HepG2 (cell line): Measurements from ENCODE around the gene SSH3. TPM values are rescaled to one million over a fixed set of nuclear protein-coding genes. Genes with fewer than 3 reads are reported as not detected.
A peak's percentile ranks its signal among the peaks of the same experiment; 100 is the strongest.

Source experiments
- AHR ChIP-seq: IDR thresholded peaks from 2 replicates; pipeline ENCODE4 v1.6.1; 2018; ENCODE audit warnings: missing genetic modification reagents, missing compliant biosample characterization
- AKAP8 ChIP-seq: sonication (generic); formaldehyde crosslinking; IDR thresholded peaks from 2 replicates; pipeline ENCODE4 v1.5.1; 2020; ENCODE audit warnings: mild to moderate bottlenecking, missing genetic modification reagents
- ATF2 ChIP-seq: sonication (generic); formaldehyde crosslinking; IDR thresholded peaks from 2 replicates; pipeline ENCODE4 v1.4.0; 2020; ENCODE audit warnings: missing genetic modification reagents
- CHCHD3 ChIP-seq: sonication (generic); formaldehyde crosslinking; IDR thresholded peaks from 2 replicates; pipeline ENCODE4 v1.8.0; 2022; ENCODE audit warnings: mild to moderate bottlenecking, missing genetic modification reagents, moderate library complexity
- CTCF ChIP-seq: sonication (generic); formaldehyde crosslinking; IDR thresholded peaks from 2 replicates; pipeline ENCODE4 v1.5.0; 2020; ENCODE audit warnings: mild to moderate bottlenecking, missing genetic modification reagents, moderate library complexity
- ELF3 ChIP-seq: IDR thresholded peaks from 2 replicates; pipeline ENCODE4 v1.6.1; 2016; ENCODE audit warnings: missing genetic modification reagents, missing compliant biosample characterization
- JUN ChIP-seq: sonication (generic); formaldehyde crosslinking; IDR thresholded peaks from 2 replicates; pipeline ENCODE4 v1.4.0; 2020; ENCODE audit warnings: mild to moderate bottlenecking, missing genetic modification reagents
- MAFG ChIP-seq: sonication (generic); formaldehyde crosslinking; IDR thresholded peaks from 2 replicates; pipeline ENCODE4 v1.5.1; 2020; ENCODE audit warnings: mild to moderate bottlenecking, missing genetic modification reagents
- MAZ ChIP-seq, 2 experiments: sonication (generic) in 1 of 2; formaldehyde crosslinking in 1 of 2; IDR thresholded peaks; 2 replicates each; pipeline versions ENCODE4 v1.5.0 to v1.6.1; 2012 to 2020; ENCODE audit warnings: low read depth in 2 of 2, mild to moderate bottlenecking in 2 of 2, borderline replicate concordance in 1 of 2, improper control_type of control experiment in 1 of 2, low read length in 1 of 2, missing genetic modification reagents in 1 of 2, moderate library complexity in 1 of 2
- NFIC ChIP-seq: IDR thresholded peaks from 2 replicates; pipeline ENCODE4 v1.6.1; 2012; ENCODE audit warnings: mild to moderate bottlenecking, low read length, inconsistent platforms
- PCBP2 ChIP-seq: fragments of 200-400 bp; formaldehyde crosslinking; optimal IDR thresholded peaks from 2 replicates; pipeline ENCODE3; 2018; ENCODE audit warnings: low read length, low read depth; ENCODE audit not compliant: poor library complexity, severe bottlenecking
- PPARG ChIP-seq: conservative IDR thresholded peaks from 2 replicates; pipeline ENCODE4 v1.6.1; 2016; ENCODE audit warnings: missing biosample characterization, missing genetic modification reagents
- RFX3 ChIP-seq: IDR thresholded peaks from 2 replicates; pipeline ENCODE4 v1.6.1; 2016; ENCODE audit warnings: missing biosample characterization, missing genetic modification reagents
- SRSF9 ChIP-seq: fragments of 200-400 bp; formaldehyde crosslinking; IDR thresholded peaks from 2 replicates; pipeline ENCODE4 v1.6.1; 2018; ENCODE audit warnings: borderline replicate concordance, mild to moderate bottlenecking, low read depth, low read length; ENCODE audit not compliant: insufficient read depth, poor library complexity, severe bottlenecking
- TAF1 ChIP-seq: sonication (generic); formaldehyde crosslinking; IDR thresholded peaks from 2 replicates; pipeline ENCODE4 v1.4.0; 2020; ENCODE audit warnings: missing genetic modification reagents
- YY1 ChIP-seq: IDR thresholded peaks from 2 replicates; pipeline ENCODE4 v1.6.1; 2011; ENCODE audit warnings: low read length, low read depth, moderate library complexity, mild to moderate bottlenecking; ENCODE audit not compliant: insufficient read depth, insufficient replicate concordance
- ZNF10 ChIP-seq: sonication (generic); formaldehyde crosslinking; IDR thresholded peaks from 2 replicates; pipeline ENCODE4 v1.4.0; 2020; ENCODE audit warnings: mild to moderate bottlenecking, low read depth, missing genetic modification reagents, borderline replicate concordance
- ZNF367 ChIP-seq: sonication (generic); formaldehyde crosslinking; IDR thresholded peaks from 2 replicates; pipeline ENCODE4 v1.4.0; 2020; ENCODE audit warnings: missing genetic modification reagents, borderline replicate concordance
- ZNF383 ChIP-seq: sonication (generic); formaldehyde crosslinking; IDR thresholded peaks from 2 replicates; pipeline ENCODE4 v1.4.0; 2020; ENCODE audit warnings: missing genetic modification reagents, mild to moderate bottlenecking, borderline replicate concordance
- ZNF441 ChIP-seq: sonication (generic); formaldehyde crosslinking; IDR thresholded peaks from 2 replicates; pipeline ENCODE4 v1.7.0; 2021; ENCODE audit warnings: missing genetic modification reagents, borderline replicate concordance
- ZNF674 ChIP-seq: sonication (generic); formaldehyde crosslinking; IDR thresholded peaks from 2 replicates; pipeline ENCODE4 v1.5.0; 2020; ENCODE audit warnings: low read depth, mild to moderate bottlenecking, missing genetic modification reagents
- ZNF75D ChIP-seq: sonication (generic); formaldehyde crosslinking; IDR thresholded peaks from 2 replicates; pipeline ENCODE4 v1.8.1; 2023; ENCODE audit warnings: missing genetic modification reagents, mild to moderate bottlenecking, borderline replicate concordance
- ZNF784 ChIP-seq: sonication (generic); formaldehyde crosslinking; IDR thresholded peaks from 2 replicates; pipeline ENCODE4 v1.5.1; 2020; ENCODE audit warnings: missing genetic modification reagents, mild to moderate bottlenecking, borderline replicate concordance
- ZNF788 ChIP-seq: sonication (generic); formaldehyde crosslinking; IDR thresholded peaks from 2 replicates; pipeline ENCODE4 v1.5.0; 2020; ENCODE audit warnings: mild to moderate bottlenecking, missing genetic modification reagents, borderline replicate concordance
- ZSCAN30 ChIP-seq: sonication (generic); formaldehyde crosslinking; IDR thresholded peaks from 2 replicates; pipeline ENCODE4 v1.5.0; 2020; ENCODE audit warnings: mild to moderate bottlenecking, missing genetic modification reagents
- polyA plus RNA-seq, 8 experiments: library from polyadenylated mRNA; depleted of rRNA in 3 of 8; stranded (reverse) in 7 of 8; unstranded in 1 of 8; fragments of >200 nt; fragmentation: Illumina TruSeq in 4 of 8; extraction: Trizol in 4 of 8; gene quantifications; 2 replicates each; pipeline versions ENCODE4 v1.2.1 to v1.2.3, GENCODE V29; 2011 to 2016; ENCODE audit warnings: low read depth in 4 of 8, missing spikeins in 1 of 8, mixed read lengths in 1 of 8; ENCODE audit not compliant: insufficient read depth in 1 of 8
- total RNA-seq, 5 experiments: library from RNA; depleted of rRNA; stranded (reverse); fragments of >200 nt; fragmentation: Illumina TruSeq; extraction: Trizol; gene quantifications; 2 replicates each; pipeline ENCODE4 v1.2.3, GENCODE V29; 2016; ENCODE audit warnings: low read depth in 1 of 5

Gene SSH3
- total and polyA plus RNA-seq, 2 of the 13 experiments (the other 11 are each of a cell fraction or from before 2014, with no cell fraction given): 12.4 to 18.8 TPM

- TF ChIP-seq ZNF674 (CRISPR knock-in tag) (no peak), JUN (CRISPR knock-in tag) (peak; percentile 91; the same call in 1 of the 2 replicates), PCBP2 (no peak), AKAP8 (0 out of 2 replicates have a peak, but pooled peaks have one; percentile 32), ATF2 (CRISPR knock-in tag) (peak; percentile 62; the same call in 1 of the 2 replicates), AHR (CRISPR knock-in tag) (no peak; the same call in 1 of the 2 replicates), ZNF10 (CRISPR knock-in tag) (no peak), MAZ (IDR thresholded peaks at IDR 0.05; ENCODE audit: borderline replicate concordance, low read depth, low read length) (peak; percentile 81), MAZ (CRISPR knock-in tag; IDR thresholded peaks at IDR 0.05; ENCODE audit: low read depth) (peak; percentile 88; the same call in 1 of the 2 replicates), ZNF788 (CRISPR knock-in tag) (peak; percentile 75; the same call in 1 of the 2 replicates), ZNF441 (peak; percentile 29; the same call in 1 of the 2 replicates), ZNF383 (CRISPR knock-in tag) (0 out of 2 replicates have a peak, but pooled peaks have one; percentile 40), ZNF75D (CRISPR knock-in tag) (no peak), TAF1 (CRISPR knock-in tag) (peak; percentile 39), MAFG (no peak), ZSCAN30 (no peak), NFIC (no peak), ELF3 (CRISPR knock-in tag) (peak; percentile 93), YY1 (no peak), ZNF367 (no peak), PPARG (CRISPR knock-in tag) (peak; percentile 78; the same call in 1 of the 2 replicates), ZNF784 (no peak), RFX3 (CRISPR knock-in tag) (no peak), CTCF (CRISPR knock-in tag) (peak; percentile 35; the same call in 1 of the 2 replicates), CHCHD3 (CRISPR knock-in tag) (no peak), SRSF9 (no peak)
Observed at GRCh38 chr11:67354075-67355022, 51.0 kb downstream of the SSH3 start (continued).
